HG03139 (cell line): ENCODE data around the gene ANKZF1.

Experiments used
- ATAC-seq: cut with Tn5 transposase; IDR thresholded peaks from one replicate; pipeline ENCODE4 v1.9.1; 2021; ENCODE audit not compliant: unreplicated experiment

ANKZF1 gene

GRCh38 chr2:219280651-219281050, 51.0 kb downstream of the ANKZF1 start:
- no peak for ATAC-seq

GRCh38 chr2:219281588-219281987, 52.0 kb downstream of the ANKZF1 start:
- ATAC-seq = no peak

- no peak for ATAC-seq
Observed at GRCh38 chr2:219282375-219282774, 52.8 kb downstream of the ANKZF1 start.

- ATAC-seq = no peak
Observed at GRCh38 chr2:219282943-219283581, 53.5 kb downstream of the ANKZF1 start.

DNA sequence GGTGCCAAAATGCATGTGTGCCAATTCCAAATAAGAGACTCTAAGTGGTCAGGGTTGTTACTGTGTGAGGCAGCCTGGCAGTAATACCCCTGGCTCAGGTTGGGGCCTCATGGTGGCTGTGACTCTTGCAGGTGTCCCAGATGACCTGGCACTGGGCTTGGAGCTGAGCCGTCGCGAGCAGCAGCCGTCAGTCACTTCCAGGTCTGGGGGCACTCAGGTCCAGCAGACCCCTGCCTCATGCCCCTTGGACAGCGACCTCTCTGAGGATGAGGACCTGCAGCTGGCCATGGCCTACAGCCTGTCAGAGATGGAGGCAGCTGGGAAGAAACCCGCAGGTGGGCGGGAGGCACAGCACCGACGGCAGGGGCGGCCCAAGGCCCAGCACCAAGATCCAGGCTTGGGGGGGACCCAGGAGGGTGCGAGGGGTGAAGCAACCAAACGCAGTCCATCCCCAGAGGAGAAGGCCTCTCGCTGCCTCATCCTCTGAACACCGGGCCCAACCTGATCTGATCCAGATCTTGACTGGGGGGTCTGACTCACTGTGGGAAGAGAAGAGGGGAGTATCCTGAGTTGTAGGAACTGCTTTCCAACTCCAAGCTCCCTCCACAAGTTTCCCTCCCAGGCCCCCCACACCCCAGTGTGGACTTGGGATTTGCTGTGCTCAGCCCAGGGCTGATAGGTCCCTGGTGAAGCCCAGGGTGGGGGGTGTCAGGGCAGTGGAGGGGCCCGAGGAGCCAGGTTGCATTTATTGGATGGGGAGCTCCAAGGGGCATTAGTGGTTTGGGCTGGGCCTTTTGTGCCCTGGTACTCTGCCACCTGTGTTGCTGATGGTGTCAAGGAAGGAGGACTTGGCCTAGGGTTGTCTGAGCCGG, 55.1 kb downstream of the ANKZF1 start:
- no peak for ATAC-seq

DNA sequence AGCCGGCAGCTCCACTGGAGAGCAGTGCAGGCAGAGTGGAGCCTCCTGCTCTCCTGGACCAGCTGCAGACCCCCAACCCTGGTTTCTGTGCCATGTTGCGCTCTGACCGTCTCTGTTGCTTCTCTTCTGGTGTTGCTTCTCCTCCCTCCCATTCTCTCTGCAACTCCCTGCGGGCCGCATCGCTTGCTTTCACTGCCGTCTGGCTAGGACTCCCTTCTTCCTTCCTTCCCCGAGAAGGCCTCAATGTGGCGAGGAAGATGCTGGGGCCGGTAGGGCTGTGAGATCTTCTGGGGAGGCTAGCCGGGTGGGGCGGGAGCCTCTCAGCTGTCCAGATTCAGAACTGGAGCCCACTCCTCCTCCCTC, 55.7 kb downstream of the ANKZF1 start:
- ATAC-seq = no peak

DNA sequence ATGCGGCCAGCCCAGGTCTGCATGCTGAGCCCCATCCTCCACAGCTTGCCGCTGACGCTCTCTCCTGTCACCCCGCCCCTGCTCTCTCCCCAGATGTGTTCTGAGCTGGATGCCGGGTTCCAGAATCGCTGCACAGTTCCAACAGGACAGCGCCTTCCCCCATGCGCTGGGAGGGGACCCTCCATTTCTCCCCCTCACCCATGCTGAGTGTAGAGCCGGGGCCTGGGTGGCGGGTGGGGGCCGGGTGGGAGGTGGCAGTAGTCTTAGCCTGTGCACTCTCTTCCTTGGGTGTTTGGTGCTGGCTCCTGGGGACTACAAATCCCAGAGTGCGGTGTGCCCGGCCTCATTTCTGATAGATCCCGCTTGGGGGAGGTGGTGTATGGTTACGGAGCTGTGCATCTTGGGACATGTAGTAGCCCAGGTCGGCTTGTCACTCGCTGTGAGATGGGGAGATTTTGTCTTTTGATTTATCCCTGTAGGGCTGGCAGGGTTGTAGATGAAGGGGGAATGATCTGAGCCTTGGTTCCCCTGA, 56.4 kb downstream of the ANKZF1 start:
- ATAC-seq = no peak
